ENCODE data around the gene APBB3. TPM values are rescaled to one million over a fixed set of nuclear protein-coding genes. Genes with fewer than 3 reads are reported as not detected.

APBB3 gene
- total and polyA plus RNA-seq, 4 donors = 32.3 to 90.1 (median 43.6) TPM

DNA sequence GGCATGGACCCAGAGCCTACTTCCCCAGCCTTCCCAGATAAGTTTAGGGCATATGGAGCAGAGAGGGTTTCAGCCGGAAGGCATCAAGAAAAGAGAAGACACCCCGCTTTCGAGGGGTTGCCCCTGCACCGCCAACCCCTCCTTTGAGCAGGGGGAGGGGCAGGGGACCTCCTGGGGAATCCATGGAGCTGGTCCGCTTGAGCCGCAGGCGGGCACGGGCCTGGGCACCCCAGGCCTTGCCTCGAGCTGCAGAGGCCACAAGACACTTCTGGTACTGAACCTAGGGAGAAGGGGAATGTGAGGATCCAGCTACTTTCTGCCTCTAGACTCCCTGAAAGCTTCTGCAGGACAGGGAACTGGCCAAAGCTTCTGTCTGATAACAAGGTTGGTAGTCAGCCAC, 5.9 kb downstream of the APBB3 start:
- Histone ChIP-seq H3K27me3 (ENCODE audit: control insufficient read depth, insufficient read depth, low read length) (no peaks in the 10 kb centered on the region), H3K27ac (ENCODE audit: low read depth, low read length) (no peak overlapping the region), H3K9me3 (ENCODE audit: control insufficient read depth, insufficient read depth, low read length) (no peaks in the 10 kb centered on the region), H3K4me3 (ENCODE audit: low read depth, low read length) (no peak overlapping the region), H3K36me3 (ENCODE audit: control insufficient read depth, insufficient read depth, low read length) (peaks cover 44% of the 10 kb centered on the region), H3K4me1 (ENCODE audit: control insufficient read depth, insufficient read depth, low read length) (peaks cover 20% of the 10 kb centered on the region)
- 87% methylated on average over 9 of the region's 9 CpGs for WGBS (ENCODE audit: insufficient coverage)
- DNase-seq (ENCODE audit: low read depth in 4 of 6, low spot score in 6 of 6) = no peak

- Histone ChIP-seq H3K4me3 (ENCODE audit: low read depth, low read length) (peak overlapping the region; percentile 91), H3K27ac (ENCODE audit: low read depth, low read length) (peak overlapping the region; percentile 90), H3K4me1 (ENCODE audit: control insufficient read depth, insufficient read depth, low read length) (peaks cover 14% of the 10 kb centered on the region), H3K9me3 (ENCODE audit: control insufficient read depth, insufficient read depth, low read length) (no peaks in the 10 kb centered on the region), H3K27me3 (ENCODE audit: control insufficient read depth, insufficient read depth, low read length) (no peaks in the 10 kb centered on the region), H3K36me3 (ENCODE audit: control insufficient read depth, insufficient read depth, low read length) (peaks cover 44% of the 10 kb centered on the region)
- DNase-seq (ENCODE audit: low read depth in 4 of 6, low spot score in 6 of 6) = no peak
- WGBS (ENCODE audit: insufficient coverage) = no CpG with 5 or more reads among the region's 3 CpGs
Measured at GRCh38 chr5:140557965-140558364, 6.4 kb downstream of the APBB3 start.

GRCh38 chr5:140557136-140557805, 7.1 kb downstream of the APBB3 start, which contains the start of gene SRA1:
SRA1 (minus strand) TSS chr5:140557473; CDS start chr5:140557452, 21 bp downstream.
- peak; percentile 81 to 97 (median 83) for DNase-seq (ENCODE audit: low read depth in 4 of 6, low spot score in 6 of 6)
- Histone ChIP-seq H3K27me3 (ENCODE audit: control insufficient read depth, insufficient read depth, low read length) (no peaks in the 10 kb centered on the region), H3K9me3 (ENCODE audit: control insufficient read depth, insufficient read depth, low read length) (no peaks in the 10 kb centered on the region), H3K4me3 (ENCODE audit: low read depth, low read length) (peak within 1 kb of the TSS; percentile 91), H3K27ac (ENCODE audit: low read depth, low read length) (peak within 1 kb of the TSS; percentile 90), H3K36me3 (ENCODE audit: control insufficient read depth, insufficient read depth, low read length) (peaks cover 44% of the 10 kb centered on the region), H3K4me1 (ENCODE audit: control insufficient read depth, insufficient read depth, low read length) (peaks cover 9% of the 10 kb centered on the region)
- WGBS (ENCODE audit: insufficient coverage) = under 1% methylated on average over 46 of the region's 46 CpGs

DNA sequence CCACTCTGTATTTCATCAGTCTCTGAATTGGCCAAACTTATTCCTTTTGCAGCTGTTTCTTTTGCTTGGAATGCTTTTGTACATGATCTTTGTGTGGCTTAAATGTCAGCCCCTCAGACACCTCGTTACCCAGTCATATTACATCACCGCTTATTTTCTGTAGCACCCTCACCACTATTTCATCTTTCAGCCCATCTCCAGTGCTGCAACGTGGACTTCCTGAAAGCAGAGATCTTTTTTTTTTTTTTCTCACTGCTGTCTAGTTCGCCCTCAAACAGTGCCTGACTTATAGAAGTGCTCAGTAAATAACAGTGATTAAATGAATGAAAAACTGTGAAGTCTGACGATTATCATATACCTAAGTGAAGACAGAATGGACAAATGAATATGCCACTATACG, 8.0 kb downstream of the APBB3 start:
- H3K36me3 ChIP-seq (ENCODE audit: control insufficient read depth, insufficient read depth, low read length) = peaks cover 40% of the 10 kb centered on the region
- no peaks in the 10 kb centered on the region for H3K27me3 ChIP-seq (ENCODE audit: control insufficient read depth, insufficient read depth, low read length)
- peaks cover 5% of the 10 kb centered on the region for H3K4me1 ChIP-seq (ENCODE audit: control insufficient read depth, insufficient read depth, low read length)
- DNase-seq (ENCODE audit: low read depth in 4 of 6, low spot score in 6 of 6) = no peak
- H3K27ac ChIP-seq (ENCODE audit: low read depth, low read length) = no peak overlapping the region
- peak overlapping the region; percentile 91 for H3K4me3 ChIP-seq (ENCODE audit: low read depth, low read length)
- no peaks in the 10 kb centered on the region for H3K9me3 ChIP-seq (ENCODE audit: control insufficient read depth, insufficient read depth, low read length)
- WGBS (ENCODE audit: insufficient coverage) = 0% methylated on average over 1 of the region's 6 CpGs

- no peaks in the 10 kb centered on the region for H3K9me3 ChIP-seq (ENCODE audit: control insufficient read depth, insufficient read depth, low read length)
- no CpG with 5 or more reads among the region's 1 CpG for WGBS (ENCODE audit: insufficient coverage)
- H3K36me3 ChIP-seq (ENCODE audit: control insufficient read depth, insufficient read depth, low read length) = peaks cover 39% of the 10 kb centered on the region
- H3K27me3 ChIP-seq (ENCODE audit: control insufficient read depth, insufficient read depth, low read length) = no peaks in the 10 kb centered on the region
- DNase-seq (ENCODE audit: low read depth in 4 of 6, low spot score in 6 of 6) = no peak
- peaks cover 5% of the 10 kb centered on the region for H3K4me1 ChIP-seq (ENCODE audit: control insufficient read depth, insufficient read depth, low read length)
- H3K27ac ChIP-seq (ENCODE audit: low read depth, low read length) = no peak overlapping the region
- no peak overlapping the region for H3K4me3 ChIP-seq (ENCODE audit: low read depth, low read length)
Measured at GRCh38 chr5:140555747-140556312, 8.6 kb downstream of the APBB3 start.

- H3K36me3 ChIP-seq (ENCODE audit: control insufficient read depth, insufficient read depth, low read length) = peaks cover 41% of the 10 kb centered on the region
- H3K9me3 ChIP-seq (ENCODE audit: control insufficient read depth, insufficient read depth, low read length) = no peaks in the 10 kb centered on the region
- WGBS (ENCODE audit: insufficient coverage) = 86% methylated on average over 2 of the region's 2 CpGs
- peaks cover 5% of the 10 kb centered on the region for H3K4me1 ChIP-seq (ENCODE audit: control insufficient read depth, insufficient read depth, low read length)
- H3K27ac ChIP-seq (ENCODE audit: low read depth, low read length) = no peak overlapping the region
- no peaks in the 10 kb centered on the region for H3K27me3 ChIP-seq (ENCODE audit: control insufficient read depth, insufficient read depth, low read length)
- H3K4me3 ChIP-seq (ENCODE audit: low read depth, low read length) = no peak overlapping the region
- DNase-seq (ENCODE audit: low read depth in 4 of 6, low spot score in 6 of 6) = no peak
Measured at GRCh38 chr5:140554454-140554853, 9.9 kb downstream of the APBB3 start.

GRCh38 chr5:140553657-140554056, 10.7 kb downstream of the APBB3 start:
- Histone ChIP-seq H3K36me3 (ENCODE audit: control insufficient read depth, insufficient read depth, low read length) (peaks cover 45% of the 10 kb centered on the region), H3K4me3 (ENCODE audit: low read depth, low read length) (no peak overlapping the region), H3K4me1 (ENCODE audit: control insufficient read depth, insufficient read depth, low read length) (peaks cover 5% of the 10 kb centered on the region), H3K27ac (ENCODE audit: low read depth, low read length) (no peak overlapping the region), H3K9me3 (ENCODE audit: control insufficient read depth, insufficient read depth, low read length) (no peaks in the 10 kb centered on the region), H3K27me3 (ENCODE audit: control insufficient read depth, insufficient read depth, low read length) (no peaks in the 10 kb centered on the region)
- DNase-seq (ENCODE audit: low read depth in 4 of 6, low spot score in 6 of 6) = no peak
- 75% methylated on average over 1 of the region's 2 CpGs for WGBS (ENCODE audit: insufficient coverage)

DNA sequence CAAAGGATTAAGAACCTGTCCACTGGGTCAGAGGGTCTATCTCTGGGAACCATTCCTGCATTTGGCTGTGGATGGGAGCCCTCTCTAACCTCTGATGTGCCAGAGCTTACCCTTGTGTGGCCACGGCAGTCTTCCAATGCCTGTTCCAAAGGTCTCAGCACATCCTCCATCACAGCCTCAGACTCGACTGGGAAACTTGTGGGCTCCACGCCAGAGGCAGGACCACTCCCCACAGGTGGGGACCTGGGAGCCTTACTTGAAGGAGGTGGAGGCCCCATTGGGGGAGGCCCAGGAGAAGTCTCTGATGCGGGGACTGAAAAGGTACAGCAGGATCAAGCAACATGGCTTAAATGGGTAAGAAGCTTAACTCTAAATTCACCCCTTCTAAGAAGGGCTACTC, 12.5 kb downstream of the APBB3 start:
- Histone ChIP-seq H3K9me3 (ENCODE audit: control insufficient read depth, insufficient read depth, low read length) (no peaks in the 10 kb centered on the region), H3K4me3 (ENCODE audit: low read depth, low read length) (no peak overlapping the region), H3K27ac (ENCODE audit: low read depth, low read length) (no peak overlapping the region), H3K36me3 (ENCODE audit: control insufficient read depth, insufficient read depth, low read length) (peaks cover 46% of the 10 kb centered on the region), H3K4me1 (ENCODE audit: control insufficient read depth, insufficient read depth, low read length) (peaks cover 15% of the 10 kb centered on the region), H3K27me3 (ENCODE audit: control insufficient read depth, insufficient read depth, low read length) (no peaks in the 10 kb centered on the region)
- 100% methylated on average over 2 of the region's 4 CpGs for WGBS (ENCODE audit: insufficient coverage)
- DNase-seq (ENCODE audit: low read depth in 4 of 6, low spot score in 6 of 6) = no peak

DNA sequence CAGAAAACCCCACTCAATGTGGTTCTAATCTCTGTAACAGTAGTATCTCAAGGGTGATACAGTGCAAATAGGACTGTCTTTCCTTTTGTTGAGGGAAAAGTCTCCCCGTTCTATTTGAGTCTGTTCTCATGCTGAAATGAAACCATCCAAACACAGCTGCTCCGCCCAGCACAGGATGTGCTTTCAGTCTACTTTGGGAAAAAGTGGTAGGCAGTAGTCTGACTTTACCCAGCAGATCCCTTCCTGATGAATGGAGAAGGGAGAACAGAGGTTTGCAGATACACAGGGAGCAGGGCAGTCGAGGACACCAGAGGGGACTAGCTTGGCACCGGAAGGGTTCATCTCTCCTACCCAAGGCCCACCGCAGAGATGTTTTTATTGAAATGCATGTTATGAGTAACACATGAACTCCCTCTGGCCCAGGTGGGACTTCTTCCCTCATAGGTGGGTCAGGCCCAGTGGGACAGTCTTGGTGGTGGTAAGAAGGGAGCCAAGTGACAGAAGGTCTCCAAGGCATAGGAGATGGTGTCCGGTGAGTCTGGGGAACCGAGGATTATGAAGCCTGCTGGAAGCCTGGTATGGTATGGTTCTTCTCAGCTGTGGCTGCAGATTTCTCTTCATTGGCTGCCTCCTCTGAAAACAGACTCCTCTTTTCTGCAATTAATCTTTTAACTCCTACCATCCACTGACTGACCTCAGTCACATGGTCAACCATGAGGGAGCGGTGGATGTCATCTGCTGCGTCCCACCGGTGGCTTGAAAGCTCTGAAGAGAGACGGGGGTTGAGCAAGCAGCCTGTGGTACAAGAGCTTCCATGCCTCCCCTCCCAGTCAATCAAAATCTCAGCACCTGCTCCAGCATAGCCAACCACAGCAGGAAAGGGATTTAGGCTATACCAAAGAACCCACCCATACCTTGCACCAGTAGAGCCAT, 14.0 kb downstream of the APBB3 start:
- Histone ChIP-seq H3K4me3 (ENCODE audit: low read depth, low read length) (no peak overlapping the region), H3K4me1 (ENCODE audit: control insufficient read depth, insufficient read depth, low read length) (peaks cover 19% of the 10 kb centered on the region), H3K27ac (ENCODE audit: low read depth, low read length) (no peak overlapping the region), H3K36me3 (ENCODE audit: control insufficient read depth, insufficient read depth, low read length) (peaks cover 46% of the 10 kb centered on the region), H3K9me3 (ENCODE audit: control insufficient read depth, insufficient read depth, low read length) (no peaks in the 10 kb centered on the region), H3K27me3 (ENCODE audit: control insufficient read depth, insufficient read depth, low read length) (no peaks in the 10 kb centered on the region)
- WGBS (ENCODE audit: insufficient coverage) = 96% methylated on average over 7 of the region's 11 CpGs
- no peak for DNase-seq (ENCODE audit: low read depth in 4 of 6, low spot score in 6 of 6)
